ENCODE data around the gene NLGN1. TPM values are rescaled to one million over a fixed set of nuclear protein-coding genes. Genes with fewer than 3 reads are reported as not detected.

Gene NLGN1
- total and polyA plus RNA-seq, 2 of the 8 experiments (the other 6 are each of a cell fraction or from before 2014, with no cell fraction given) = 7.8 to 14.8 TPM

DNA sequence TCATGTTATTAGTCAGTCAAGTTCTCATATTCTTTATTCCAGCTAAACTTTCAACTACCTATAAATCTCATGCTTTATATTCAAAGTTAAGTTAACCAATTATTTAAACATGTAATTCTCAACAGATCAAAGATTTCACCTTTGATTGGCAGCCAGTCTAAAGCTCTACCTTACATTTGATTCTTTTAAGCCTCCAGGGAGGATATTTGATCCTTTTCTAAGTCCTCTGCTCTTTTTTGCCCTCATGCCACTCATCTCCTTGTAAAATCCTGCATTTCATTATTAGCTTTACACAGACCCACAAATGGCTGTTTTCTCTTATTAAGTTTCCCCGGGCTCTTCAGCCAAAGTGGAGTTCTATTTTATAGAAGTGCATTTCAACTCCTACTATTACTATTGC lies 134.1 kb downstream of the NLGN1 start:
- no peak overlapping the region for H2BK20ac ChIP-seq (ENCODE audit: low read length)
- CTCF ChIA-PET (ENCODE audit: partially characterized antibody) = interaction anchor here (0.9 to 5.6 kb wide), 4 partner anchors 8 to 120 kb away, joined by 4 to 37 read pairs (median 14); no protein-coding TSS in a partner anchor
- H2AK5ac ChIP-seq (ENCODE audit: low read depth, low read length) = no peak overlapping the region
- POLR2A ChIA-PET (ENCODE audit: partially characterized antibody) = no interaction called here
- DNase-seq (ENCODE audit: low read depth in 1 of 2, low spot score in 2 of 2) = no peak
- no peaks in the 10 kb centered on the region for H3K79me1 ChIP-seq (ENCODE audit: low read depth, low read length)
- no peaks in the 10 kb centered on the region for H3K4me1 ChIP-seq (replicated peaks in 1 of 4; ENCODE audit: control insufficient read depth in 3 of 4, insufficient read depth in 4 of 4, low read length in 3 of 4)
- FAIRE-seq = no peak
- no peak overlapping the region for H2AFZ ChIP-seq (ENCODE audit: low read length)
- no peak overlapping the region for H3K18ac ChIP-seq (ENCODE audit: extremely low read depth, low read length)
- H3K4me3 ChIP-seq (ENCODE audit: extremely low read depth in 1 of 4, insufficient read depth in 2 of 4, low read depth in 3 of 4, low read length in 4 of 4) = no peak overlapping the region
- no peaks in the 10 kb centered on the region for H4K20me1 ChIP-seq (replicated peaks in 1 of 2; ENCODE audit: control insufficient read depth in 1 of 2, insufficient read depth in 2 of 2, low read length in 2 of 2)
- 96% methylated on average over 1 of the region's 1 CpG; no CpG with 5 or more reads in 1 of the 2 experiments for WGBS, 2 experiments (ENCODE audit: extremely low coverage in 1 of 2, insufficient coverage in 1 of 2, insufficient read length in 1 of 2, insufficient replicate concordance in 2 of 2, low coverage in 1 of 2, low lambda C conversion rate in 2 of 2, missing lambda C conversion rate in 1 of 2)
- no peaks in the 10 kb centered on the region for H3K27me3 ChIP-seq (replicated peaks in 1 of 4; ENCODE audit: control insufficient read depth in 3 of 4, extremely low read depth in 1 of 4, insufficient read depth in 3 of 4, low read length in 3 of 4)
- H4K91ac ChIP-seq (replicated peaks; ENCODE audit: insufficient read length, low read length) = no peak overlapping the region
- H3K14ac ChIP-seq (ENCODE audit: insufficient read length) = no peak overlapping the region
- no peak overlapping the region for H3K56ac ChIP-seq (replicated peaks; ENCODE audit: insufficient read length, low read depth, low read length)
- no peaks in the 10 kb centered on the region for H3K9me3 ChIP-seq (ENCODE audit: insufficient read depth in 2 of 2, low read depth in 1 of 2, low read length in 1 of 2)
- H4K5ac ChIP-seq (ENCODE audit: insufficient read length, low read depth, low read length) = no peak overlapping the region
- H3K36me3 ChIP-seq (ENCODE audit: control insufficient read depth in 2 of 4, insufficient read depth in 4 of 4, low read length in 3 of 4) = no peaks in the 10 kb centered on the region
- no peak overlapping the region for H2BK120ac ChIP-seq (replicated peaks; ENCODE audit: low read depth, low read length)
- H3K4me2 ChIP-seq (ENCODE audit: insufficient read depth in 1 of 2, low read depth in 2 of 2, low read length in 2 of 2) = no peak overlapping the region
- no peaks in the 10 kb centered on the region for H3K79me2 ChIP-seq (ENCODE audit: control insufficient read depth in 1 of 2, insufficient read depth in 2 of 2, low read length in 2 of 2)
- H3K9ac ChIP-seq (replicated peaks in 1 of 4; ENCODE audit: extremely low read depth in 1 of 4, low read depth in 3 of 4, low read length in 3 of 4) = no peak overlapping the region
- no peak overlapping the region for H2BK12ac ChIP-seq (ENCODE audit: low read depth, low read length)
- no peak overlapping the region for H3K27ac ChIP-seq (ENCODE audit: low read depth, low read length)
- no peak overlapping the region for H4K8ac ChIP-seq (ENCODE audit: extremely low read depth, insufficient read depth, low read length)
- no peak overlapping the region for H3K4ac ChIP-seq (replicated peaks; ENCODE audit: insufficient read length, low read depth, low read length)
- H3K23ac ChIP-seq (ENCODE audit: insufficient read length) = no peak overlapping the region
- H3K23me2 ChIP-seq (ENCODE audit: low read depth, low read length) = no peaks in the 10 kb centered on the region
- no peak overlapping the region for H2BK5ac ChIP-seq (ENCODE audit: low read depth, low read length)
- H2BK15ac ChIP-seq (ENCODE audit: low read length) = no peak overlapping the region
- no peak for TF ChIP-seq SRF (IDR thresholded peaks at IDR 0.05; ENCODE audit: low read depth, low read length)
- TF ChIP-seq NANOG (IDR thresholded peaks at IDR 0.05; ENCODE audit: insufficient read depth, low read depth, low read length, poor library complexity, severe bottlenecking) = no peak
- no peak for TF ChIP-seq TBP (IDR thresholded peaks at IDR 0.05; ENCODE audit: low read depth, low read length)
- no peak for TF ChIP-seq PHF8 (conservative IDR thresholded peaks at IDR 0.05; ENCODE audit: low read depth, low read length)
- TF ChIP-seq, protein P1, sequence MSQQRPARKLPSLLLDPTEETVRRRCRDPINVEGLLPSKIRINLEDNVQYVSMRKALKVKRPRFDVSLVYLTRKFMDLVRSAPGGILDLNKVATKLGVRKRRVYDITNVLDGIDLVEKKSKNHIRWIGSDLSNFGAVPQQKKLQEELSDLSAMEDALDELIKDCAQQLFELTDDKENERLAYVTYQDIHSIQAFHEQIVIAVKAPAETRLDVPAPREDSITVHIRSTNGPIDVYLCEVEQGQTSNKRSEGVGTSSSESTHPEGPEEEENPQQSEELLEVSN (IDR thresholded peaks at IDR 0.05) = no peak
- TF ChIP-seq SP4 (IDR thresholded peaks at IDR 0.05; ENCODE audit: low read length) = no peak
- no peak for TF ChIP-seq ZNF274 (IDR thresholded peaks at IDR 0.05; ENCODE audit: borderline replicate concordance, extremely low read depth, low read length)
- TF ChIP-seq, protein P2, sequence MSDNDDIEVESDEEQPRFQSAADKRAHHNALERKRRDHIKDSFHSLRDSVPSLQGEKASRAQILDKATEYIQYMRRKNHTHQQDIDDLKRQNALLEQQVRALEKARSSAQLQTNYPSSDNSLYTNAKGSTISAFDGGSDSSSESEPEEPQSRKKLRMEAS (IDR thresholded peaks at IDR 0.05) = no peak
- no peak for TF ChIP-seq CTBP2 (IDR thresholded peaks at IDR 0.05; ENCODE audit: borderline replicate concordance, insufficient read depth, insufficient read length, low read length)
- no peak for TF ChIP-seq KDM4A (IDR thresholded peaks at IDR 0.05; ENCODE audit: low read depth, low read length, severe bottlenecking)
- TF ChIP-seq KDM1A (IDR thresholded peaks at IDR 0.05; ENCODE audit: borderline replicate concordance, low read length) = no peak
- no peak for TF ChIP-seq HDAC2 (IDR thresholded peaks at IDR 0.05; ENCODE audit: borderline replicate concordance in 1 of 2, low read depth in 2 of 2, low read length in 2 of 2)
